H1 (cell line): ENCODE data around the gene IGF2R. TPM values are rescaled to one million over a fixed set of nuclear protein-coding genes. Genes with fewer than 3 reads are reported as not detected.

Experiments used
- BACH1 ChIP-seq: IDR thresholded peaks from 2 replicates; pipeline ENCODE4 v1.6.1; 2012; ENCODE audit warnings: low read length, improper control_type of control experiment
- CEBPB ChIP-seq: IDR thresholded peaks from 2 replicates; pipeline ENCODE4 v1.6.1; 2012; ENCODE audit warnings: low read depth, low read length
- CTBP2 ChIP-seq: IDR thresholded peaks from 2 replicates; pipeline ENCODE4 v1.7.0; 2011; ENCODE audit warnings: borderline replicate concordance, mild to moderate bottlenecking, moderate library complexity, mixed read lengths, low read length; ENCODE audit not compliant: insufficient read depth, insufficient read length
- E2F6 ChIP-seq: IDR thresholded peaks from 2 replicates; pipeline ENCODE4 v1.6.1; 2012; ENCODE audit warnings: inconsistent platforms
- EP300 ChIP-seq, 2 experiments: IDR thresholded peaks; 1 replicate in 1 of 2; 2 replicates in 1 of 2; pipeline ENCODE4 v1.6.1; 2011 to 2012; ENCODE audit warnings: low read depth in 2 of 2, low read length in 2 of 2, mild to moderate bottlenecking in 2 of 2, borderline replicate concordance in 1 of 2, inconsistent platforms in 1 of 2, moderate library complexity in 1 of 2
- GABPA ChIP-seq: IDR thresholded peaks from 2 replicates; pipeline ENCODE4 v1.6.1; 2011; ENCODE audit warnings: mild to moderate bottlenecking, low read length, moderate library complexity, borderline replicate concordance; ENCODE audit not compliant: insufficient read depth
- KDM1A ChIP-seq: fragments of 200-600, 300-600 bp; sonication (generic); IDR thresholded peaks from 2 replicates; pipeline ENCODE4 v1.7.1; 2016; ENCODE audit warnings: mild to moderate bottlenecking, low read length, borderline replicate concordance
- MAX ChIP-seq: IDR thresholded peaks from 2 replicates; pipeline ENCODE4 v1.6.1; 2012; ENCODE audit warnings: inconsistent platforms
- RFX5 ChIP-seq: IDR thresholded peaks from 2 replicates; pipeline ENCODE4 v1.6.1; 2011; ENCODE audit warnings: low read depth, low read length, improper control_type of control experiment, borderline replicate concordance
- SUZ12 ChIP-seq: fragments of 200-600 bp; sonication (generic); IDR thresholded peaks from 2 replicates; pipeline ENCODE4 v1.6.1; 2012; ENCODE audit warnings: mild to moderate bottlenecking, inconsistent platforms, low read length, moderate library complexity, mixed read lengths
- polyA plus RNA-seq, 7 experiments: library from polyadenylated mRNA; depleted of rRNA in 3 of 7; stranded (reverse) in 5 of 7; unstranded in 2 of 7; fragments of >200 nt in 5 of 7; fragments of 200-250 nt in 2 of 7; gene quantifications; 1 replicate in 5 of 7; 2 replicates in 1 of 7; 4 replicates in 1 of 7; pipeline versions ENCODE4 v1.2.1 to v1.2.3, GENCODE V29; 2011 to 2013; ENCODE audit warnings: missing spikeins in 2 of 7, mixed read lengths in 2 of 7
- total RNA-seq: library from RNA; stranded (reverse); fragmentation: NEBNext Ultra II Directional; extraction: Animal tissue kit (Norgen Biotek cat#: 25700); gene quantifications from 2 replicates; pipeline ENCODE4 v1.2.1, GENCODE V29; 2021
- TF ChIP-seq, protein P1 (sequence below): fragments of 300-600 bp; sonication (generic); IDR thresholded peaks from 2 replicates; pipeline ENCODE4 v1.7.1; 2012; ENCODE audit warnings: low read length, moderate library complexity, mild to moderate bottlenecking, inconsistent platforms; ENCODE audit not compliant: insufficient replicate concordance

The IGF2R gene
- total and polyA plus RNA-seq, 2 of the 8 experiments (the other 6 are each of a cell fraction or from before 2014, with no cell fraction given): 20.6 to 74.1 TPM

- TF ChIP-seq, protein P1, sequence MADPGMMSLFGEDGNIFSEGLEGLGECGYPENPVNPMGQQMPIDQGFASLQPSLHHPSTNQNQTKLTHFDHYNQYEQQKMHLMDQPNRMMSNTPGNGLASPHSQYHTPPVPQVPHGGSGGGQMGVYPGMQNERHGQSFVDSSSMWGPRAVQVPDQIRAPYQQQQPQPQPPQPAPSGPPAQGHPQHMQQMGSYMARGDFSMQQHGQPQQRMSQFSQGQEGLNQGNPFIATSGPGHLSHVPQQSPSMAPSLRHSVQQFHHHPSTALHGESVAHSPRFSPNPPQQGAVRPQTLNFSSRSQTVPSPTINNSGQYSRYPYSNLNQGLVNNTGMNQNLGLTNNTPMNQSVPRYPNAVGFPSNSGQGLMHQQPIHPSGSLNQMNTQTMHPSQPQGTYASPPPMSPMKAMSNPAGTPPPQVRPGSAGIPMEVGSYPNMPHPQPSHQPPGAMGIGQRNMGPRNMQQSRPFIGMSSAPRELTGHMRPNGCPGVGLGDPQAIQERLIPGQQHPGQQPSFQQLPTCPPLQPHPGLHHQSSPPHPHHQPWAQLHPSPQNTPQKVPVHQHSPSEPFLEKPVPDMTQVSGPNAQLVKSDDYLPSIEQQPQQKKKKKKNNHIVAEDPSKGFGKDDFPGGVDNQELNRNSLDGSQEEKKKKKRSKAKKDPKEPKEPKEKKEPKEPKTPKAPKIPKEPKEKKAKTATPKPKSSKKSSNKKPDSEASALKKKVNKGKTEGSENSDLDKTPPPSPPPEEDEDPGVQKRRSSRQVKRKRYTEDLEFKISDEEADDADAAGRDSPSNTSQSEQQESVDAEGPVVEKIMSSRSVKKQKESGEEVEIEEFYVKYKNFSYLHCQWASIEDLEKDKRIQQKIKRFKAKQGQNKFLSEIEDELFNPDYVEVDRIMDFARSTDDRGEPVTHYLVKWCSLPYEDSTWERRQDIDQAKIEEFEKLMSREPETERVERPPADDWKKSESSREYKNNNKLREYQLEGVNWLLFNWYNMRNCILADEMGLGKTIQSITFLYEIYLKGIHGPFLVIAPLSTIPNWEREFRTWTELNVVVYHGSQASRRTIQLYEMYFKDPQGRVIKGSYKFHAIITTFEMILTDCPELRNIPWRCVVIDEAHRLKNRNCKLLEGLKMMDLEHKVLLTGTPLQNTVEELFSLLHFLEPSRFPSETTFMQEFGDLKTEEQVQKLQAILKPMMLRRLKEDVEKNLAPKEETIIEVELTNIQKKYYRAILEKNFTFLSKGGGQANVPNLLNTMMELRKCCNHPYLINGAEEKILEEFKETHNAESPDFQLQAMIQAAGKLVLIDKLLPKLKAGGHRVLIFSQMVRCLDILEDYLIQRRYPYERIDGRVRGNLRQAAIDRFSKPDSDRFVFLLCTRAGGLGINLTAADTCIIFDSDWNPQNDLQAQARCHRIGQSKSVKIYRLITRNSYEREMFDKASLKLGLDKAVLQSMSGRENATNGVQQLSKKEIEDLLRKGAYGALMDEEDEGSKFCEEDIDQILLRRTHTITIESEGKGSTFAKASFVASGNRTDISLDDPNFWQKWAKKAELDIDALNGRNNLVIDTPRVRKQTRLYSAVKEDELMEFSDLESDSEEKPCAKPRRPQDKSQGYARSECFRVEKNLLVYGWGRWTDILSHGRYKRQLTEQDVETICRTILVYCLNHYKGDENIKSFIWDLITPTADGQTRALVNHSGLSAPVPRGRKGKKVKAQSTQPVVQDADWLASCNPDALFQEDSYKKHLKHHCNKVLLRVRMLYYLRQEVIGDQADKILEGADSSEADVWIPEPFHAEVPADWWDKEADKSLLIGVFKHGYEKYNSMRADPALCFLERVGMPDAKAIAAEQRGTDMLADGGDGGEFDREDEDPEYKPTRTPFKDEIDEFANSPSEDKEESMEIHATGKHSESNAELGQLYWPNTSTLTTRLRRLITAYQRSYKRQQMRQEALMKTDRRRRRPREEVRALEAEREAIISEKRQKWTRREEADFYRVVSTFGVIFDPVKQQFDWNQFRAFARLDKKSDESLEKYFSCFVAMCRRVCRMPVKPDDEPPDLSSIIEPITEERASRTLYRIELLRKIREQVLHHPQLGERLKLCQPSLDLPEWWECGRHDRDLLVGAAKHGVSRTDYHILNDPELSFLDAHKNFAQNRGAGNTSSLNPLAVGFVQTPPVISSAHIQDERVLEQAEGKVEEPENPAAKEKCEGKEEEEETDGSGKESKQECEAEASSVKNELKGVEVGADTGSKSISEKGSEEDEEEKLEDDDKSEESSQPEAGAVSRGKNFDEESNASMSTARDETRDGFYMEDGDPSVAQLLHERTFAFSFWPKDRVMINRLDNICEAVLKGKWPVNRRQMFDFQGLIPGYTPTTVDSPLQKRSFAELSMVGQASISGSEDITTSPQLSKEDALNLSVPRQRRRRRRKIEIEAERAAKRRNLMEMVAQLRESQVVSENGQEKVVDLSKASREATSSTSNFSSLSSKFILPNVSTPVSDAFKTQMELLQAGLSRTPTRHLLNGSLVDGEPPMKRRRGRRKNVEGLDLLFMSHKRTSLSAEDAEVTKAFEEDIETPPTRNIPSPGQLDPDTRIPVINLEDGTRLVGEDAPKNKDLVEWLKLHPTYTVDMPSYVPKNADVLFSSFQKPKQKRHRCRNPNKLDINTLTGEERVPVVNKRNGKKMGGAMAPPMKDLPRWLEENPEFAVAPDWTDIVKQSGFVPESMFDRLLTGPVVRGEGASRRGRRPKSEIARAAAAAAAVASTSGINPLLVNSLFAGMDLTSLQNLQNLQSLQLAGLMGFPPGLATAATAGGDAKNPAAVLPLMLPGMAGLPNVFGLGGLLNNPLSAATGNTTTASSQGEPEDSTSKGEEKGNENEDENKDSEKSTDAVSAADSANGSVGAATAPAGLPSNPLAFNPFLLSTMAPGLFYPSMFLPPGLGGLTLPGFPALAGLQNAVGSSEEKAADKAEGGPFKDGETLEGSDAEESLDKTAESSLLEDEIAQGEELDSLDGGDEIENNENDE: no peak
- TF ChIP-seq CTBP2: no peak
- TF ChIP-seq GABPA: no peak
- no peak for TF ChIP-seq EP300 (IDR thresholded peaks at IDR 0.05; ENCODE audit: borderline replicate concordance in 1 of 2, low read depth in 2 of 2, low read length in 2 of 2)
- no peak for TF ChIP-seq CEBPB
- TF ChIP-seq RFX5: no peak
- TF ChIP-seq BACH1: no peak
- no peak for TF ChIP-seq SUZ12
- TF ChIP-seq KDM1A: no peak
- no peak for TF ChIP-seq E2F6
- no peak for TF ChIP-seq MAX
Observed at GRCh38 chr6:160106010-160106409, 137.1 kb downstream of the IGF2R start (continued).
